OCI-LY3 (cell line): ENCODE results near the gene CD247.

Experiments used
- CTCF ChIP-seq: fragments of 200-600, 300-600 bp; sonication (generic); IDR thresholded peaks from 2 replicates; pipeline ENCODE4 v1.5.1; 2014; ENCODE audit warnings: antibody characterized with exemption, low read length, low read depth
- EZH2phosphoT487 ChIP-seq: fragments of 200-600 bp; shearing (Covaris generic); IDR thresholded peaks from 2 replicates; pipeline ENCODE4 v1.6.1; 2018; ENCODE audit warnings: antibody characterized with exemption, mixed run types, low read depth

GRCh38 chr1:167412920-167413319 is 105.4 kb downstream of the CD247 start:
- TF ChIP-seq CTCF (no peak), EZH2phosphoT487 (no peak)
